ENCODE data around the gene ASPG. TPM values are rescaled to one million over a fixed set of nuclear protein-coding genes. Genes with fewer than 3 reads are reported as not detected.
A peak's percentile ranks its signal among the peaks of the same experiment; 100 is the strongest.

ASPG gene
- total RNA-seq, 1 donor from 2014 or later, result not detected

DNA sequence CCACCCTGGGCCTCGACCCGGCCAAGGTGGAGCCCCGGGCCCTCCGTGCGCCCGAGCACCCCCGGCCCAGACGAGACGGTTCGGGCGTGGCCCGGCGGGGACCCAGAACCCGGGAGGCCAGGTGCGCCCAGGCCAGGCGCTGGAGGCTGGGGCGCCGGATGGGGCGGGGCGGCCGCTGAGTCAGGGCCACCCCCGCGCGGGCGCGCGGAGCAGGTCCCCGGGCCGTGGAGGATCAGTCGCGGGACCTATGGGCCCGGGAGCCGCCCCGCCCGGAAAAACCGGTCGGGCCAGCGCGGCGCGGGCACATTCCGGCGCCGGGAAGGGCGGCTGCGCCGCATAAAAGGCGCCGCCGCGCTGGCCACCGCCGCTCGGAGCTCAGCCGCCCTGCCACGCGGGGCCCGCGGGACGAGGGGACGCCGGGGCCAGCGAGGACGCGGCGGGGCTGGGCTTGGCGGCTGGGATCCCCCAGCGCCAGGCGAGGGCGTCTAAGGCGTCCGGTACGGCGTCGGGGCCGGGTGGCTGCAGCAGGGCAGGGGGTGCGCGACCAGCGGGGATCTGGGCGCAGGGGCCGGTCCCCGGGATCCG lies 31.3 kb downstream of the ASPG start:
- Mint-ChIP-seq H3K4me1 (ENCODE audit: unreplicated experiment) (no peaks in the 10 kb centered on the region), H3K9me3 (no peaks in the 10 kb centered on the region), H3K36me3 (no peaks in the 10 kb centered on the region), H3K27ac (peak overlapping the region; percentile 85), H3K27me3 (peaks cover 61% of the 10 kb centered on the region), H3K4me3 (peak overlapping the region; percentile 78)
- TF ChIP-seq, protein P1, sequence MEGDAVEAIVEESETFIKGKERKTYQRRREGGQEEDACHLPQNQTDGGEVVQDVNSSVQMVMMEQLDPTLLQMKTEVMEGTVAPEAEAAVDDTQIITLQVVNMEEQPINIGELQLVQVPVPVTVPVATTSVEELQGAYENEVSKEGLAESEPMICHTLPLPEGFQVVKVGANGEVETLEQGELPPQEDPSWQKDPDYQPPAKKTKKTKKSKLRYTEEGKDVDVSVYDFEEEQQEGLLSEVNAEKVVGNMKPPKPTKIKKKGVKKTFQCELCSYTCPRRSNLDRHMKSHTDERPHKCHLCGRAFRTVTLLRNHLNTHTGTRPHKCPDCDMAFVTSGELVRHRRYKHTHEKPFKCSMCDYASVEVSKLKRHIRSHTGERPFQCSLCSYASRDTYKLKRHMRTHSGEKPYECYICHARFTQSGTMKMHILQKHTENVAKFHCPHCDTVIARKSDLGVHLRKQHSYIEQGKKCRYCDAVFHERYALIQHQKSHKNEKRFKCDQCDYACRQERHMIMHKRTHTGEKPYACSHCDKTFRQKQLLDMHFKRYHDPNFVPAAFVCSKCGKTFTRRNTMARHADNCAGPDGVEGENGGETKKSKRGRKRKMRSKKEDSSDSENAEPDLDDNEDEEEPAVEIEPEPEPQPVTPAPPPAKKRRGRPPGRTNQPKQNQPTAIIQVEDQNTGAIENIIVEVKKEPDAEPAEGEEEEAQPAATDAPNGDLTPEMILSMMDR (conservative IDR thresholded peaks at IDR 0.05), result no peak
- DNase-seq (ENCODE audit: extremely low spot score, unreplicated experiment), result no peak

DNA sequence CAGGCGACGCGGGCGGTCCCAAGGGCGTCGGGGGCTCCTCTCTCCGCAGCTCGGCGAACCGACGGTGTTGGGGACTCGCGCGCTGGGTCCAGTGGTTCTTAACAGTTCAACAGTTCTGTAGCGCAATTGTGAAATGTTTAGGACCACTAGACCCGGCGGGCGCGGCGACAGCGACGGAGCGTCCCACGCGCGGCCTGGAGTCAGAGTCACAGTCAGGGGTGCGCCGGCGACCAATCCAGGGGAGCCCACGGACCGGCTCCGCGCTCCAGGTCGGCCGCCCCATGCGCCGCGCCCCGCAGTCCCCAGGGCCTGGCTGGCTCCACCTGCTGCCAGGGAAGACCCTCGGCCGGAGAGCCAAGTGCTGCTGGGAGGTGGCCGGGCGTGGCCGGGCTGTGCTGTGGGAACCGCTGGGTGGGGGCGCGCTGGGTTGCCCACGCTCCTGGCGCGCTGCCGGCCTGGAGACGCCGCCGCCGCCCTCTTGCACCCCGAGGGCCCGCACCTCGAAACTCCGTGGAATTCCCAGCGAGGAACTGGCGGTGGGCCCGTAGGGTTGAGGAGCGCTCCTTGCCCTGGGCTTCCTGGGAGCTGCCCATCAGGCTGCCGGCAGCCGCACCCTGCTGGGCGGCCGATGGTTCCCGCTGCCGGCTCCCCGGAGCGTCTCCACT lies 32.0 kb downstream of the ASPG start:
- no peaks in the 10 kb centered on the region for H3K9me3 Mint-ChIP-seq
- TF ChIP-seq, protein P1 (conservative IDR thresholded peaks at IDR 0.05), result no peak
- no peak for DNase-seq (ENCODE audit: extremely low spot score, unreplicated experiment)
- H3K27ac Mint-ChIP-seq, result no peak overlapping the region
- H3K27me3 Mint-ChIP-seq, result peaks cover 66% of the 10 kb centered on the region
- H3K36me3 Mint-ChIP-seq, result no peaks in the 10 kb centered on the region
- no peaks in the 10 kb centered on the region for H3K4me1 Mint-ChIP-seq (ENCODE audit: unreplicated experiment)
- H3K4me3 Mint-ChIP-seq, result peak overlapping the region; percentile 78

DNA sequence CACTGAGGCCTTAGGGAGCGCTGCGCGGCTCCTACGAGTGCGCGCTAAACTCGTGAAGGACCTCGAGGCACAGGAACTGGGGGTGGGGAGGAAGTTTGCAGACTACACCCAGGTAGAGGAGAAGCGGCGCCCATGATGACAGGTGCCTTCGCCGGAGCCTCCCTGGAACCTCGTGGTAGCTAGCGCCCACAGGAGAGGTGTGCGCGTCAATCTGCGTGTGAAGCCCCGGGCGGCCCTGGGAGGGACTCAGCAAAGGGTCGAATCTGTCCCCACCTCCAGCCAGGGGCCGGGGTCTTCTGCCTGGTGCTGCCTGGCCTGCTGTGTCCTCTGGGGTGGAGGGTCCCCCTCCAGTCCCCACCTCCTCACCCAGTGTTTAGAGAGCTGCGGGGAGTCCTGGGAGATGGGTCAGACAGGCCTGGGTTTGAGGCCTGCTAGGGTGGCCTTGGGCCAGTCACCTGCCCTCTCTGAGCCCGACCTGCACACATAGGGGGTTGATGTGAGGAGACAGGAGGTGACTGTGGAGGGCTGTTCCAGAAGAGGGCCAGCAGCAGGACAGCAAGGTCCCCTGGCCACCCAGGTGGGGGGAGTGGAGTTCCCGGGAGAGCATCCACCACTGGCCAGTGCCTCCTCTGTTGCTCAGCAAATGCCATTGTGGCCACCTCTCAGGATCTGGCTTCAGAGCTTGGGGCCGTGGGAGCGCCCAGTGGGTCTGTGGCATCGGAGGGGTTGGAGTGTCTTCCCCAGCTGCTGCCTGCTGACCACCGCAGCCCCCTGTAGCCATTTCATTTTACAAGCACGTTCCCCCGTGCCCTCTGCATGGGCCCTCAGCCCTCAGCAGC lies 32.7 kb downstream of the ASPG start:
- peaks cover 72% of the 10 kb centered on the region for H3K27me3 Mint-ChIP-seq
- H3K4me3 Mint-ChIP-seq, result peak overlapping the region; percentile 76
- no peak for DNase-seq (ENCODE audit: extremely low spot score, unreplicated experiment)
- H3K4me1 Mint-ChIP-seq (ENCODE audit: unreplicated experiment), result no peaks in the 10 kb centered on the region
- TF ChIP-seq, protein P1 (conservative IDR thresholded peaks at IDR 0.05), result no peak
- H3K9me3 Mint-ChIP-seq, result no peaks in the 10 kb centered on the region
- H3K27ac Mint-ChIP-seq, result peak overlapping the region; percentile 91
- H3K36me3 Mint-ChIP-seq, result no peaks in the 10 kb centered on the region

DNA sequence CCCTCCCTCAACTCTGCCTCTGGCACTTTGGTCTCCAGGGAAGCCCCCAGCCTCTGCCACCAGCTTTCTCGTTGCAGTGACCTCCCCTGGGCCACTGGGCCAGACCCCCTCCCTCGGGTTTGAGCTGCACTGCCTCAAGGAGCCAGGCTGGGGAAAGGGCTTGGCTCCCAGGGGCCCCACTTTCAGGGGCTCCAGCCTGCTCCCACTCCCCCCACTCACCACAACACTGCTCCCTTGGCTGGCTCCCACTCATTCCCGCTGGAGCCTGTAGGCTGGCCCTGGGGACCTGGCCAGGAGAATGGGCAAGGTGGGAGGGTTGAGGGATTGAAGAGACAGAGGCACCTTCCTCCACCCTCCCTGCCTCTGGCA lies 33.6 kb downstream of the ASPG start:
- Mint-ChIP-seq H3K9me3 (no peaks in the 10 kb centered on the region), H3K27me3 (peaks cover 71% of the 10 kb centered on the region), H3K4me1 (ENCODE audit: unreplicated experiment) (no peaks in the 10 kb centered on the region), H3K27ac (peak overlapping the region; percentile 91), H3K36me3 (no peaks in the 10 kb centered on the region), H3K4me3 (peak overlapping the region; percentile 76)
- DNase-seq (ENCODE audit: extremely low spot score, unreplicated experiment), result no peak
- TF ChIP-seq, protein P1 (conservative IDR thresholded peaks at IDR 0.05), result no peak

DNA sequence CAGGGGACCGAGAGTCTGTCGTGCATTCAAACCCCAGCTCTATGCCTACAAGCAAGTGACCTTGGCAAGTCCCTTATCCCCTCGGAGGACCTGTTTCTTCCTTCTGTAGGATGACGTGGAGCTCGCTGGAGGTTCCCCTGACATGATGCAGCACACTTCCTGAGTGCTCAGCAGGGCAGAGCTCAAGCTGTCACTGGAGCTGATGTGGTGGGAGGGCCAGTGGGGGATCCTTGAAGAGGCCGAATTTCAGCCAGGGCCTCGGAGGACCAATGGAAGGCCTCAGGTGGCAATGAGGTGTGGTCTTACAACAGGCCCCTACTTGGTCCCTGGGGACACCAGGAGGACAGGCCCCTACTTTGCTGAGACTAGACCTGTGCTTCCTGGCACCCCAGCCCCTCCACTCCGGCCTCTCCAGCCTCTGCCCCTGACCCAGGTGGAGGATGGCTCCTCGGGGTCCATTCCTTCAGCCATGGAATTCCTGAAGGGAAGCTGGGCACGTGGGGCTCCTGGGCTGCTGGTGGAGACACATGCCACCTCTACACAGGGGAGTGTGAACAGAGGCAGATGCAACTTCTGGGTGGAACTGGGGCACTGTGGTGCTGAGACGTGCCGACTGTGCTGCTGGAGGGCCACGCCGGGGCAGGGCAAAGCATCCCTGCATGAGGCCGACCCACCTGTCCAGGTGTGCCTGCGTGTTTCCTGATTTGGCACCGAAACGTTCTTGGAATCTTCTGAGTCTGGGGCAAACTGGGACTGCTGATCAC lies 34.2 kb downstream of the ASPG start:
- Mint-ChIP-seq H3K27ac (peak overlapping the region; percentile 91), H3K9me3 (no peaks in the 10 kb centered on the region), H3K36me3 (no peaks in the 10 kb centered on the region), H3K4me3 (peak overlapping the region; percentile 74), H3K4me1 (ENCODE audit: unreplicated experiment) (no peaks in the 10 kb centered on the region), H3K27me3 (peaks cover 67% of the 10 kb centered on the region)
- TF ChIP-seq, protein P1 (conservative IDR thresholded peaks at IDR 0.05), result no peak
- DNase-seq (ENCODE audit: extremely low spot score, unreplicated experiment), result no peak
